Measurements from ENCODE around the gene FBXO7.

DNA sequence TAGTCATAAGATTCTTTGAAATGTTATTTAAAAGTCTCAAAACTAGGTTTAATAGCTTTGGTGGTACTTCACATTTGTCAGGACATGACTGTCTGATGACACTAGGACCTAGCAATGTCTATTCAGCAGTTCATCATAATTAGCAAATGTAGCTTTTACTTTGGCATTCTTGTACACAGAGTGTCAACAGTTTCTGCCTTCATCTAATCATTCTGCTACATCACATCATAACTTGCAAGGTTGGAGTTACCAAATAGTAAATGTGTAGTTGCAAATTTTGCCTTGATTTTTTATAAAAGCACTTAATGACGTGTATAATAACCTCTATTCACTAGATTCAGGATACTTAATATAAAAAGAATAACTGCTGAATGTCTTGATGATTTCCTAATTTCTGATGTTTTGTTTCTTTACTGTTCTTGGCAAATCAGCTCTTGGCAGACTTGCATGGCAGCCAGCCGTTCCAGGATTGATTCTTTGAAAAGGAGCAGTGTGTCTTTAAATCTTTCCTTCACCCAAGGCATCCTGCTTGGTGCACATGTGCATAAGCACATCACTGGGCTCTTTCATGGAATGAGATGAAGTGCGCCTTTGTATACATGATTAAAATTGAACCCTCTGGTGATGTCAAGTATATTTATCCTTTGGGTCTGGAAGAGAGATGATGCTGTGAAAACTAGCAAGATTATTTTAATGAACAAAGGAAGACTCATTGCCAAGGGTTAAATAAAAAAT lies 12.2 kb downstream of the FBXO7 start:
- TF ChIP-seq, protein P1, sequence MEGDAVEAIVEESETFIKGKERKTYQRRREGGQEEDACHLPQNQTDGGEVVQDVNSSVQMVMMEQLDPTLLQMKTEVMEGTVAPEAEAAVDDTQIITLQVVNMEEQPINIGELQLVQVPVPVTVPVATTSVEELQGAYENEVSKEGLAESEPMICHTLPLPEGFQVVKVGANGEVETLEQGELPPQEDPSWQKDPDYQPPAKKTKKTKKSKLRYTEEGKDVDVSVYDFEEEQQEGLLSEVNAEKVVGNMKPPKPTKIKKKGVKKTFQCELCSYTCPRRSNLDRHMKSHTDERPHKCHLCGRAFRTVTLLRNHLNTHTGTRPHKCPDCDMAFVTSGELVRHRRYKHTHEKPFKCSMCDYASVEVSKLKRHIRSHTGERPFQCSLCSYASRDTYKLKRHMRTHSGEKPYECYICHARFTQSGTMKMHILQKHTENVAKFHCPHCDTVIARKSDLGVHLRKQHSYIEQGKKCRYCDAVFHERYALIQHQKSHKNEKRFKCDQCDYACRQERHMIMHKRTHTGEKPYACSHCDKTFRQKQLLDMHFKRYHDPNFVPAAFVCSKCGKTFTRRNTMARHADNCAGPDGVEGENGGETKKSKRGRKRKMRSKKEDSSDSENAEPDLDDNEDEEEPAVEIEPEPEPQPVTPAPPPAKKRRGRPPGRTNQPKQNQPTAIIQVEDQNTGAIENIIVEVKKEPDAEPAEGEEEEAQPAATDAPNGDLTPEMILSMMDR (conservative IDR thresholded peaks at IDR 0.05; ENCODE audit: low read depth in 2 of 2): no peak
- TF ChIP-seq EZH2phosphoT487 (IDR thresholded peaks at IDR 0.05; ENCODE audit: unreplicated experiment) (no peak), EZH2 (IDR thresholded peaks at IDR 0.05; ENCODE audit: low read depth, unreplicated experiment) (no peak), POLR2AphosphoS5 (IDR thresholded peaks at IDR 0.05; ENCODE audit: low read depth) (no peak), ZNF114 (CRISPR knock-in tag; IDR thresholded peaks at IDR 0.05) (no peak)
